Pancreas (tissue), 10 donors: Measurements from ENCODE around the gene TMEM38A. TPM values are rescaled to one million over a fixed set of nuclear protein-coding genes. Genes with fewer than 3 reads are reported as not detected.

Experiments
- ATAC-seq, 4 donors: fragments of 200-7000 bp; cut with Tn5 transposase; one replicate each; pipeline versions ENCODE4 v1.8.0 to v1.9.1; 2020; ENCODE audit warnings: mild to moderate bottlenecking in 4 of 4, moderate library complexity in 4 of 4
- DNase-seq, 6 donors: peaks; one replicate each; pipeline ENCODE4 v3.0.0-alpha.2; 2020
- FAIRE-seq: peaks from 2 replicates; lab custom pipeline; 2012; peaks lifted over from hg19 to GRCh38; lab: Jason Lieb, UNC
- H3K27ac ChIP-seq, 4 donors: fragments of 200-600 bp; sonication (generic); 1 replicate in 3 of 4; 2 replicates in 1 of 4; pipeline versions ENCODE4 v1.5.0 to v1.8.0; 2020
- H3K27me3 ChIP-seq, 4 donors: fragments of 200-600 bp; one replicate each; pipeline ENCODE4 v1.8.0; 2021
- H3K36me3 ChIP-seq, 3 donors: fragments of 200-600 bp; sonication (generic) in 1 of 3; one replicate each; pipeline versions ENCODE4 v1.5.0 to v1.8.0; 2020 to 2021
- H3K4me1 ChIP-seq, 3 donors: fragments of 200-600 bp; one replicate each; pipeline ENCODE4 v1.8.0; 2021
- H3K4me3 ChIP-seq, 4 donors: fragments of 200-600 bp; sonication (generic) in 2 of 4; one replicate each; pipeline versions ENCODE4 v1.5.0 to v1.8.0; 2020 to 2021
- H3K9me3 ChIP-seq, 4 donors: fragments of 200-600 bp; one replicate each; pipeline ENCODE4 v1.8.0; 2021
- CTCF ChIP-seq, 4 donors: fragments of 200-600 bp; sonication (generic) in 3 of 4; IDR thresholded peaks; one replicate each; pipeline versions ENCODE4 v1.5.0 to v1.8.0; 2021; ENCODE audit warnings: antibody characterized with exemption in 4 of 4
- WGBS, 2 donors: extraction: QIAGEN DNeasy Blood & Tissue Kit; methylation state at CpG; one replicate each; pipeline ENCODE4 v1.1.7; 2013; 5-methylcytosine and 5-hydroxymethylcytosine counted together
- intact Hi-C, 3 donors: fragments of 100-400 bp; cut with DNase I; formaldehyde crosslinking; loops; one replicate each; pipeline versions ENCODE4 v1.11.1 to v1.14.2; 2022
- polyA plus RNA-seq, 2 donors: library from polyadenylated mRNA; stranded (reverse); fragments of 200-250 nt; gene quantifications; one replicate each; pipeline ENCODE4 v1.2.3, GENCODE V29; 2013
- total RNA-seq, 6 donors: library from RNA; stranded (reverse); fragmentation: NEBNext Ultra II Directional in 4 of 6; extraction: Animal tissue kit (Norgen Biotek cat#: 25700) in 4 of 6; gene quantifications; one replicate each; pipeline versions ENCODE4 v1.2.1 to v1.2.4, GENCODE V29; 2021 to 2023
- donor health status: healthy with polysubstance abuse.
- donor health status: DM: no; HTN: no; CAD: no; lungs with moderate emphysema.
- donor health status: DM: no; HTN: no; CAD: no.
- donor health status: control.
- donor health status: control.
- donor health status: Bipolar disorder and iron deficiency.
- donor health status: DM: yes; HTN: yes; CAD: no.
- donor health status: DM: no; HTN: no; CAD: no.
- donor health status: DM: no; HTN: no; CAD: no.
- donor health status: DM: yes; HTN: yes; CAD: no.

The TMEM38A gene
- total and polyA plus RNA-seq, 8 donors, result 1.2 to 4.0 (median 2.0) TPM

- FAIRE-seq (no peak), DNase-seq (no peak), ATAC-seq (no peak)
- intact Hi-C loops, result no loop called here
- H3K27me3 ChIP-seq, result no peaks in the 10 kb centered on the region
- H3K4me3 ChIP-seq, result no peak overlapping the region
- 59 to 72% methylated on average over 3 of the region's 3 CpGs for WGBS, 2 donors
- H3K9me3 ChIP-seq, result no peaks in the 10 kb centered on the region
- no peak overlapping the region for H3K27ac ChIP-seq
- TF ChIP-seq CTCF (IDR thresholded peaks at IDR 0.05), result no peak
- H3K4me1 ChIP-seq, result peaks cover 0 to 4% (median 0%) of the 10 kb centered on the region in 3 donors
- H3K36me3 ChIP-seq, result no peaks in the 10 kb centered on the region
Observed at GRCh38 chr19:16736709-16737108, 75.8 kb downstream of the TMEM38A start.

- Histone ChIP-seq H3K27ac (no peak overlapping the region), H3K4me3 (no peak overlapping the region), H3K27me3 (no peaks in the 10 kb centered on the region), H3K9me3 (no peaks in the 10 kb centered on the region), H3K4me1 (peaks cover 0 to 4% (median 0%) of the 10 kb centered on the region in 3 donors), H3K36me3 (no peaks in the 10 kb centered on the region)
- no peak for FAIRE-seq
- no peak for DNase-seq
- WGBS, 2 donors, result 50 to 56% methylated on average over 3 to 4 of the region's 4 CpGs
- TF ChIP-seq CTCF (IDR thresholded peaks at IDR 0.05), result no peak
- intact Hi-C loops, result no loop called here
- no peak for ATAC-seq
Observed at GRCh38 chr19:16737911-16738310, 77.0 kb downstream of the TMEM38A start.

- no peak for TF ChIP-seq CTCF (IDR thresholded peaks at IDR 0.05)
- Histone ChIP-seq H3K27ac (no peak overlapping the region), H3K9me3 (no peaks in the 10 kb centered on the region), H3K4me3 (no peak overlapping the region), H3K4me1 (peaks cover 0 to 1% (median 0%) of the 10 kb centered on the region in 3 donors), H3K27me3 (no peaks in the 10 kb centered on the region), H3K36me3 (no peaks in the 10 kb centered on the region)
- intact Hi-C loops, result no loop called here
- FAIRE-seq (no peak), DNase-seq (no peak), ATAC-seq (no peak)
- WGBS, 2 donors, result 44 to 56% methylated on average over 3 of the region's 3 CpGs
Observed at GRCh38 chr19:16739546-16739945, 78.6 kb downstream of the TMEM38A start.

Other genes starting within 250 kb of the TMEM38A start
- 10 to 100 TPM; 14.8 to 21.1 (median 16.8) TPM for gene EPS15L1, start 189.2 kb upstream of the TMEM38A start, total RNA-seq
- 10 to 100 TPM; 15.2 to 18.2 TPM for gene EPS15L1, start 189.2 kb upstream of the TMEM38A start, polyA plus RNA-seq
- gene CALR3, start 165.0 kb upstream of the TMEM38A start, total RNA-seq, result not detected
- gene CALR3, start 165.0 kb upstream of the TMEM38A start, polyA plus RNA-seq, result under 1 TPM in 1 of 2 donors, not detected in 1; 0.07 TPM
- gene C19orf44, start 164.7 kb upstream of the TMEM38A start, total RNA-seq, result 1 to 10 TPM; 1.9 to 5.1 (median 3.3) TPM
- 1 to 10 TPM; 6.5 to 7.4 TPM for gene C19orf44, start 164.7 kb upstream of the TMEM38A start, polyA plus RNA-seq
- 10 to 100 TPM; 11.0 to 21.7 (median 16.6) TPM for gene CHERP, start 118.7 kb upstream of the TMEM38A start, total RNA-seq
- gene CHERP, start 118.7 kb upstream of the TMEM38A start, polyA plus RNA-seq, result 10 to 100 TPM; 23.8 to 26.8 TPM
- gene SLC35E1, start 88.7 kb upstream of the TMEM38A start, total RNA-seq, result 10 to 100 TPM; 32.1 to 42.1 (median 35.5) TPM
- 10 to 100 TPM; 22.9 to 28.2 TPM for gene SLC35E1, start 88.7 kb upstream of the TMEM38A start, polyA plus RNA-seq
- 1 to 10 TPM; 3.9 to 7.1 (median 4.4) TPM for gene MED26, start 32.9 kb upstream of the TMEM38A start, total RNA-seq
- gene MED26, start 32.9 kb upstream of the TMEM38A start, polyA plus RNA-seq, result 1 to 10 TPM; 3.7 to 3.8 TPM
- 10 to 100 TPM; 34.1 to 56.1 (median 43.7) TPM for gene SMIM7, start 995 bp upstream of the TMEM38A start, total RNA-seq
- gene SMIM7, start 995 bp upstream of the TMEM38A start, polyA plus RNA-seq, result 10 to 100 TPM; 49.3 to 77.8 TPM
- gene NWD1, start 58.7 kb downstream of the TMEM38A start, total RNA-seq, result 1 to 10 TPM in 5 of 6 donors, under 1 TPM in 1; 0.79 to 1.8 (median 1.2) TPM
- gene NWD1, start 58.7 kb downstream of the TMEM38A start, polyA plus RNA-seq, result 1 to 10 TPM in 1 of 2 donors, under 1 TPM in 1; 0.57 to 1.3 TPM
- 10 to 100 TPM; 13.6 to 27.6 (median 17.9) TPM for gene SIN3B, start 168.3 kb downstream of the TMEM38A start, total RNA-seq
- 10 to 100 TPM; 43.3 to 51.8 TPM for gene SIN3B, start 168.3 kb downstream of the TMEM38A start, polyA plus RNA-seq
- gene F2RL3, start 227.9 kb downstream of the TMEM38A start, total RNA-seq, result 1 to 10 TPM in 5 of 6 donors, under 1 TPM in 1; 0.24 to 4.4 (median 1.2) TPM
- gene F2RL3, start 227.9 kb downstream of the TMEM38A start, polyA plus RNA-seq, result 1 to 10 TPM; 2.4 to 9.0 TPM